K562 (cell line): Measurements from ENCODE around the gene BBC3. TPM values are rescaled to one million over a fixed set of nuclear protein-coding genes. Genes with fewer than 3 reads are reported as not detected.

Experiments used
- EP300 ChIP-seq: IDR thresholded peaks from 2 replicates; pipeline ENCODE4 v1.6.1; 2012; ENCODE audit warnings: low read length, improper control_type of control experiment
- HCFC1 ChIP-seq: IDR thresholded peaks from 2 replicates; pipeline ENCODE4 v1.6.1; 2012; ENCODE audit warnings: low read depth, low read length, improper control_type of control experiment
- HSF4 ChIP-seq: fragments of 250-450 bp; sonication (Bioruptor Pico); IDR thresholded peaks from 2 replicates; pipeline ENCODE4 v2.1.2; 2022; ENCODE audit warnings: mild to moderate bottlenecking, moderate library complexity, borderline replicate concordance
- KDM1A ChIP-seq, 2 experiments: fragments of 450-650 bp; IDR thresholded peaks; 2 replicates each; pipeline ENCODE4 v1.6.1; 2016; ENCODE audit warnings: mild to moderate bottlenecking in 2 of 2
- MCM2 ChIP-seq: fragments of 450-650 bp; IDR thresholded peaks from 2 replicates; pipeline ENCODE4 v1.6.1; 2017; ENCODE audit warnings: low read depth, mild to moderate bottlenecking
- NCOA6 ChIP-seq: fragments of 450-650 bp; IDR thresholded peaks from 2 replicates; pipeline ENCODE4 v1.6.1; 2017; ENCODE audit warnings: mild to moderate bottlenecking
- NELFE ChIP-seq: IDR thresholded peaks from 2 replicates; pipeline ENCODE4 v1.6.1; 2011; ENCODE audit warnings: mild to moderate bottlenecking; ENCODE audit not compliant: insufficient read depth, insufficient read length
- PML ChIP-seq: IDR thresholded peaks from 2 replicates; pipeline ENCODE4 v1.6.1; 2012; ENCODE audit warnings: low read length, inconsistent platforms
- POLR3G ChIP-seq: IDR thresholded peaks from 2 replicates; pipeline ENCODE4 v1.6.1; 2011; ENCODE audit not compliant: insufficient read length, insufficient replicate concordance; ENCODE audit errors: extremely low read depth
- PTBP1 ChIP-seq: fragments of 200-400 bp; formaldehyde crosslinking; IDR thresholded peaks from 2 replicates; pipeline ENCODE4 v1.6.1; 2017; ENCODE audit warnings: low read depth, low read length
- RUNX1 ChIP-seq: sonication (generic); IDR thresholded peaks from 2 replicates; pipeline ENCODE4 v1.6.1; 2016; ENCODE audit warnings: antibody characterized with exemption, low read depth
- ZNF212 ChIP-seq: fragments of 450-650 bp; formaldehyde crosslinking; IDR thresholded peaks from 2 replicates; pipeline ENCODE4 v1.4.0; 2020; ENCODE audit warnings: mild to moderate bottlenecking
- ZNF239 ChIP-seq: fragments of 250-450 bp; sonication (Bioruptor Pico); IDR thresholded peaks from 2 replicates; pipeline ENCODE4 v1.4.0; 2020; ENCODE audit warnings: mild to moderate bottlenecking
- polyA plus RNA-seq, 8 experiments: library from polyadenylated mRNA; depleted of rRNA in 4 of 8; stranded (reverse) in 5 of 8; unstranded in 3 of 8; fragments of >200 nt; fragmentation: Nextera tagmentation in 2 of 8; fragmentation: Illumina TruSeq in 1 of 8; extraction: Ambion mirVana in 2 of 8; extraction: Trizol in 1 of 8; gene quantifications; 2 replicates each; pipeline versions ENCODE4 v1.2.1 to v1.2.3, GENCODE V29; 2011 to 2014; ENCODE audit warnings: inconsistent platforms in 1 of 8, missing spikeins in 1 of 8
- total RNA-seq, 7 experiments: library from RNA; depleted of rRNA in 6 of 7; stranded (reverse); fragments of >200 nt in 6 of 7; fragmentation: Illumina TruSeq in 2 of 7; extraction: Trizol in 2 of 7; gene quantifications; 2 replicates each; pipeline versions ENCODE4 v1.2.1 to v1.2.3, GENCODE V29; 2011 to 2021; ENCODE audit warnings: low replicate concordance in 1 of 7
- TF ChIP-seq, protein P1 (sequence below): sonication (generic); formaldehyde crosslinking; IDR thresholded peaks from 2 replicates; pipeline ENCODE4 v1.4.0; 2020; ENCODE audit warnings: mild to moderate bottlenecking, missing genetic modification reagents
- TF ChIP-seq, protein P2 (sequence below), 2 experiments: fragments of 450-650 bp in 1 of 2; sonication (generic) in 1 of 2; formaldehyde crosslinking; conservative IDR thresholded peaks; 2 replicates each; pipeline versions ENCODE4 v1.4.0 to v1.8.1; 2020 to 2022; ENCODE audit warnings: mild to moderate bottlenecking in 1 of 2, missing genetic modification reagents in 1 of 2
- TF ChIP-seq, protein P3 (sequence below): fragments of 250-450 bp; sonication (Bioruptor Pico); IDR thresholded peaks from 2 replicates; pipeline ENCODE4 v1.4.0; 2020
- TF ChIP-seq, protein P4 (sequence below): sonication (generic); formaldehyde crosslinking; IDR thresholded peaks from 2 replicates; pipeline ENCODE4 v1.8.1; 2023; ENCODE audit warnings: mild to moderate bottlenecking, missing genetic modification reagents
- TF ChIP-seq, protein P5 (sequence below): fragments of 150-350 bp; conservative IDR thresholded peaks from 2 replicates; pipeline ENCODE4 v1.6.1; 2014; ENCODE audit warnings: low read length
- TF ChIP-seq, protein P6 (sequence below): fragments of 450-650 bp; formaldehyde crosslinking; IDR thresholded peaks from 2 replicates; pipeline ENCODE4 v1.4.0; 2020; ENCODE audit warnings: mild to moderate bottlenecking

BBC3 gene
- total and polyA plus RNA-seq, 9 of the 15 experiments (the other 6 are each of a cell fraction or from before 2014, with no cell fraction given), result 0.15 to 30.7 (median 4.8) TPM

DNA sequence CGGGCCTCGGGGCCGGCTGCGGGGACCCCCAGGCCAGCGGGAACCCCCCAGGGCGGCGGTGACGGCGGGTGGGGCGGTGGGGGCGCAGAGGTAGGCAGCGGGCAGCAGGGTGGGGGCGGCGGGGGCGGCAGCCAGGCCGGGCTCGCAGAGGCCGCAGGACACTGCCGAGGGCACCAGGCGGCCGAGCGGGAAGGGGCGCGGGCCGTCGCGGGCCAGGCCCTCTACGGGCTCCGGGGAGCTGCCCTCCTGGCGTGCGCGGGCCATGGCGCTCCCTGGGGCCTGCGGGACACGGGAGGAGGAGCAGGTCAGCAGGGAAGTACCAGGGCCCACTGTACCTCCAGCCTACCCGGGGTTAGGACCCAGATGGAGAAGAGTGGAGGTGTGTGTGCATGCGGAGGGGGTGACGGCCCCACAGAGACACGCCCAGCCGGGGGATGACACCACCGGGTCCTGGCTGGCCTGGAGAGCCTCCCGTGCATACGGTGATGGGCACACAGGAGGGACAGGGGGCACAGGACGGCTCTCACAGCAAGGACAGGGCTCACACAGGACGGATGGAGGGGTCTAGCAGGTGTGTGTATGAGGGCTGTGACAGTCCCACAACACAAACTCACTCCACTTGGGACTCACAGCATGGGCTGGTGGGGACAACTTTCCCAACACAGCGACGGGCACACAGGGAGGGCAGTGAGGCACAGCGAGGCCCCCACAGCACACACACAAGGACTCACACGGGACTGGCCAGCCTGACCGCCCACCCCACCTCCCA is 2.6 kb downstream of the BBC3 start (continued):
- TF ChIP-seq, protein P1, sequence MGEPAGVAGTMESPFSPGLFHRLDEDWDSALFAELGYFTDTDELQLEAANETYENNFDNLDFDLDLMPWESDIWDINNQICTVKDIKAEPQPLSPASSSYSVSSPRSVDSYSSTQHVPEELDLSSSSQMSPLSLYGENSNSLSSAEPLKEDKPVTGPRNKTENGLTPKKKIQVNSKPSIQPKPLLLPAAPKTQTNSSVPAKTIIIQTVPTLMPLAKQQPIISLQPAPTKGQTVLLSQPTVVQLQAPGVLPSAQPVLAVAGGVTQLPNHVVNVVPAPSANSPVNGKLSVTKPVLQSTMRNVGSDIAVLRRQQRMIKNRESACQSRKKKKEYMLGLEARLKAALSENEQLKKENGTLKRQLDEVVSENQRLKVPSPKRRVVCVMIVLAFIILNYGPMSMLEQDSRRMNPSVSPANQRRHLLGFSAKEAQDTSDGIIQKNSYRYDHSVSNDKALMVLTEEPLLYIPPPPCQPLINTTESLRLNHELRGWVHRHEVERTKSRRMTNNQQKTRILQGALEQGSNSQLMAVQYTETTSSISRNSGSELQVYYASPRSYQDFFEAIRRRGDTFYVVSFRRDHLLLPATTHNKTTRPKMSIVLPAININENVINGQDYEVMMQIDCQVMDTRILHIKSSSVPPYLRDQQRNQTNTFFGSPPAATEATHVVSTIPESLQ, result no peak
- TF ChIP-seq HSF4 (CRISPR knock-in tag) (no peak), KDM1A (IDR thresholded peaks at IDR 0.05) (no peak), MCM2 (no peak), PML (no peak), RUNX1 (0 out of 2 replicates have a peak, but pooled peaks have one; percentile 48), HCFC1 (no peak), PTBP1 (no peak), NCOA6 (no peak), EP300 (0 out of 2 replicates have a peak, but pooled peaks have one; percentile 7), NELFE (no peak), POLR3G (no peak), ZNF212 (CRISPR knock-in tag) (no peak), ZNF239 (CRISPR knock-in tag) (no peak)
- TF ChIP-seq, protein P2, sequence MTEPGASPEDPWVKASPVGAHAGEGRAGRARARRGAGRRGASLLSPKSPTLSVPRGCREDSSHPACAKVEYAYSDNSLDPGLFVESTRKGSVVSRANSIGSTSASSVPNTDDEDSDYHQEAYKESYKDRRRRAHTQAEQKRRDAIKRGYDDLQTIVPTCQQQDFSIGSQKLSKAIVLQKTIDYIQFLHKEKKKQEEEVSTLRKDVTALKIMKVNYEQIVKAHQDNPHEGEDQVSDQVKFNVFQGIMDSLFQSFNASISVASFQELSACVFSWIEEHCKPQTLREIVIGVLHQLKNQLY (CRISPR knock-in tag; conservative IDR thresholded peaks at IDR 0.05), result 0 out of 4 replicates have a peak, but pooled peaks of 1 of the 2 experiments have one; percentile 50
- TF ChIP-seq, protein P3, sequence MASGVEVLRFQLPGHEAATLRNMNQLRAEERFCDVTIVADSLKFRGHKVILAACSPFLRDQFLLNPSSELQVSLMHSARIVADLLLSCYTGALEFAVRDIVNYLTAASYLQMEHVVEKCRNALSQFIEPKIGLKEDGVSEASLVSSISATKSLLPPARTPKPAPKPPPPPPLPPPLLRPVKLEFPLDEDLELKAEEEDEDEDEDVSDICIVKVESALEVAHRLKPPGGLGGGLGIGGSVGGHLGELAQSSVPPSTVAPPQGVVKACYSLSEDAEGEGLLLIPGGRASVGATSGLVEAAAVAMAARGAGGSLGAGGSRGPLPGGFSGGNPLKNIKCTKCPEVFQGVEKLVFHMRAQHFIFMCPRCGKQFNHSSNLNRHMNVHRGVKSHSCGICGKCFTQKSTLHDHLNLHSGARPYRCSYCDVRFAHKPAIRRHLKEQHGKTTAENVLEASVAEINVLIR (CRISPR knock-in tag), result no peak
- TF ChIP-seq, protein P4, sequence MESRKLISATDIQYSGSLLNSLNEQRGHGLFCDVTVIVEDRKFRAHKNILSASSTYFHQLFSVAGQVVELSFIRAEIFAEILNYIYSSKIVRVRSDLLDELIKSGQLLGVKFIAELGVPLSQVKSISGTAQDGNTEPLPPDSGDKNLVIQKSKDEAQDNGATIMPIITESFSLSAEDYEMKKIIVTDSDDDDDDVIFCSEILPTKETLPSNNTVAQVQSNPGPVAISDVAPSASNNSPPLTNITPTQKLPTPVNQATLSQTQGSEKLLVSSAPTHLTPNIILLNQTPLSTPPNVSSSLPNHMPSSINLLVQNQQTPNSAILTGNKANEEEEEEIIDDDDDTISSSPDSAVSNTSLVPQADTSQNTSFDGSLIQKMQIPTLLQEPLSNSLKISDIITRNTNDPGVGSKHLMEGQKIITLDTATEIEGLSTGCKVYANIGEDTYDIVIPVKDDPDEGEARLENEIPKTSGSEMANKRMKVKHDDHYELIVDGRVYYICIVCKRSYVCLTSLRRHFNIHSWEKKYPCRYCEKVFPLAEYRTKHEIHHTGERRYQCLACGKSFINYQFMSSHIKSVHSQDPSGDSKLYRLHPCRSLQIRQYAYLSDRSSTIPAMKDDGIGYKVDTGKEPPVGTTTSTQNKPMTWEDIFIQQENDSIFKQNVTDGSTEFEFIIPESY (CRISPR knock-in tag), result no peak
- TF ChIP-seq, protein P5, sequence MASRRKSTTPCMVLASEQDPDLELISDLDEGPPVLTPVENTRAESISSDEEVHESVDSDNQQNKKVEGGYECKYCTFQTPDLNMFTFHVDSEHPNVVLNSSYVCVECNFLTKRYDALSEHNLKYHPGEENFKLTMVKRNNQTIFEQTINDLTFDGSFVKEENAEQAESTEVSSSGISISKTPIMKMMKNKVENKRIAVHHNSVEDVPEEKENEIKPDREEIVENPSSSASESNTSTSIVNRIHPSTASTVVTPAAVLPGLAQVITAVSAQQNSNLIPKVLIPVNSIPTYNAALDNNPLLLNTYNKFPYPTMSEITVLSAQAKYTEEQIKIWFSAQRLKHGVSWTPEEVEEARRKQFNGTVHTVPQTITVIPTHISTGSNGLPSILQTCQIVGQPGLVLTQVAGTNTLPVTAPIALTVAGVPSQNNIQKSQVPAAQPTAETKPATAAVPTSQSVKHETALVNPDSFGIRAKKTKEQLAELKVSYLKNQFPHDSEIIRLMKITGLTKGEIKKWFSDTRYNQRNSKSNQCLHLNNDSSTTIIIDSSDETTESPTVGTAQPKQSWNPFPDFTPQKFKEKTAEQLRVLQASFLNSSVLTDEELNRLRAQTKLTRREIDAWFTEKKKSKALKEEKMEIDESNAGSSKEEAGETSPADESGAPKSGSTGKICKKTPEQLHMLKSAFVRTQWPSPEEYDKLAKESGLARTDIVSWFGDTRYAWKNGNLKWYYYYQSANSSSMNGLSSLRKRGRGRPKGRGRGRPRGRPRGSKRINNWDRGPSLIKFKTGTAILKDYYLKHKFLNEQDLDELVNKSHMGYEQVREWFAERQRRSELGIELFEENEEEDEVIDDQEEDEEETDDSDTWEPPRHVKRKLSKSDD, result no peak
- TF ChIP-seq, protein P6, sequence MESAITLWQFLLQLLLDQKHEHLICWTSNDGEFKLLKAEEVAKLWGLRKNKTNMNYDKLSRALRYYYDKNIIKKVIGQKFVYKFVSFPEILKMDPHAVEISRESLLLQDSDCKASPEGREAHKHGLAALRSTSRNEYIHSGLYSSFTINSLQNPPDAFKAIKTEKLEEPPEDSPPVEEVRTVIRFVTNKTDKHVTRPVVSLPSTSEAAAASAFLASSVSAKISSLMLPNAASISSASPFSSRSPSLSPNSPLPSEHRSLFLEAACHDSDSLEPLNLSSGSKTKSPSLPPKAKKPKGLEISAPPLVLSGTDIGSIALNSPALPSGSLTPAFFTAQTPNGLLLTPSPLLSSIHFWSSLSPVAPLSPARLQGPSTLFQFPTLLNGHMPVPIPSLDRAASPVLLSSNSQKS (CRISPR knock-in tag), result no peak
